22Rv1 (cell line): Measurements from ENCODE around the gene NFATC4.

Experiments used
- H3K27ac ChIP-seq: fragments of 450-650 bp; 2 replicates; pipeline ENCODE4 v1.5.1; 2017
- CTCF ChIP-seq: fragments of 450-650 bp; IDR thresholded peaks from 2 replicates; pipeline ENCODE4 v1.5.1; 2017; ENCODE audit warnings: mild to moderate bottlenecking
- ZFX ChIP-seq: fragments of 450-650 bp; IDR thresholded peaks from 2 replicates; pipeline ENCODE4 v1.6.1; 2017; ENCODE audit warnings: antibody characterized with exemption, borderline replicate concordance

The NFATC4 gene

GRCh38 chr14:24415421-24416253 lies 47.7 kb downstream of the NFATC4 start:
- TF ChIP-seq CTCF (no peak), ZFX (no peak)

GRCh38 chr14:24416254-24416931 lies 48.4 kb downstream of the NFATC4 start:
- no peak overlapping the region for H3K27ac ChIP-seq
- no peak for TF ChIP-seq CTCF
- TF ChIP-seq ZFX, result no peak

More at GRCh38 chr14:24415421-24416253, 47.7 kb downstream of the NFATC4 start:
- H3K27ac ChIP-seq, result no peak overlapping the region

DNA sequence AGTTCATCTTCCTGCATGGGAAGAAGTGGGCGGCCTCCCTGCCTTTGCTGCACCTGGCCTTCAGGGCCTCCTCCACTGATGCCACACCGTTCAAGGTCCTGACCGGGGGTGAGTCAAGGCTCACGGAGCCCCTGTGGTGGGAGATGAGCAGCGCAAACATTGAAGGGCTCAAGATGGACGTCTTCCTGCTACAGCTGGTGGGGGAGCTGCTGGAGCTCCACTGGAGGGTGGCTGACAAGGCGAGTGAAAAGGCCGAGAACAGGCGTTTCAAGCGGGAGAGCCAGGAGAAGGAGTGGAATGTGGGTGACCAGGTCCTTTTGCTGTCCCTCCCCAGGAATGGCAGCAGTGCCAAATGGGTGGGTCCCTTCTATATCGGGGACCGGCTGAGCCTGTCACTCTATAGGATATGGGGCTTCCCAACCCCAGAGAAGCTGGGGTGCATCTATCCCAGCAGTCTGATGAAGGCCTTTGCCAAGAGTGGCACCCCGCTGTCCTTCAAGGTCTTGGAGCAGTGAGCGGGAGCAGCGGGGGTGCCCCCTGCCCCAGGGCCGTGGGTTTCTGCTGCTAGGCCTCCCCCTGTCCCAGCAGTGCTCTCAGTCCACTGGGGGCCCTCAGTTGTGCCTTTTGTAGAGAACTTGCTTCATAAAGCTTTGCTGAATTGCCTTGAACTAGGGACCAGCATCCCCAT lies 49.1 kb downstream of the NFATC4 start:
- TF ChIP-seq CTCF, result no peak
- no peak for TF ChIP-seq ZFX
- no peak overlapping the region for H3K27ac ChIP-seq

DNA sequence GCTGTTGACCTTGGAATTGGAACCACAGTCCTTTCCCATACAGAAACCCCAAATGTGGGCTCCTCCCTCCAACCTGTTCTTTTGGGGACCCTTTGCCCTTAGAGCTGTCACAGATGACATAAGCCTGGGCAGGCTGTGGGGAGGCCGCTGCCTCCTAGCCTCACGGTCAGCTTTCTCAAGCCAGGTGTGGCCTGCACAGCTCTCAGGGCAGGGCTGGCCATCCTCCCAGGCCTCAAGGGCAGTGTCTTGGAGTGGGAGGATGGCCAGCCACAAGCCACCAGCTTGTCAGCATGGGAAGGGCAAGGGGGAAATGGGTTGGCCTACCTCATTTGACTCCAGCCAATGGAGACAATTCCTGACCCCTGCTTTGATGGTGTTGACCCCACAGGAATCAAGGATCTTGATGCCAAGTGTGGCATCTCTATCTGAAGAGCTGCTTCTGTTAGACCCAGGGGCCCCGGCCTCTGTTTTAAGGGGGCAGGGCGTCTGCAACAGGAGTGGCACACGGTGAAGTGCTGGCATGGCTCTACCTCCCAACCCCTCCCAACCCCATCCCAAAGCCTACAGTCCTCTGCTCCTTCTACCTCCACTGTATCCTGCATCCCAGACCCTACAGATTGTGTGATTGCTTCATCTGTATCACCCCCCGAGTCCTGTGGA lies 50.0 kb downstream of the NFATC4 start:
- H3K27ac ChIP-seq, result no peak overlapping the region

GRCh38 chr14:24418492-24418873 lies 50.5 kb downstream of the NFATC4 start:
- H3K27ac ChIP-seq, result no peak overlapping the region
- TF ChIP-seq ZFX (no peak), CTCF (no peak)

More for the DNA sequence above, 50.0 kb downstream of the NFATC4 start:
- TF ChIP-seq ZFX, result no peak
- TF ChIP-seq CTCF, result no peak

DNA sequence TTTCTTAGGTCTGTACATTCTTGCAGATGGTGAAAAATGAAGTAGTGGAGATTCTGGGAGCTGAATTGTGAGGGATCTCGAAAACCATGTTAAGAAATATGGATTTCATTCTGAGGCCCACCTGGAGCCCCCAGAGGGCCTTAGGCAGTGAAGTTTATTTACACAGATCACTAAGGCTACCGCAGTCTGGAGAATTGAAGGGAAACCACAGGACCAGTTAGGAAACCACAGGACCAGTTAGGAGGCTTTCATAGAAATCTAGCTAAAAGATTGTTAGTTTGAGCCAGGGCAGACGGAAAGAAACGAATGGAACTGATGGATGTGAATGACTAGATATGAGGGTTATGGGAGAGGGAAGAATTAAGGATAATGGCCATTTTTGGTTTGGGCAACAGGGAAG lies 54.3 kb downstream of the NFATC4 start:
- TF ChIP-seq ZFX (no peak), CTCF (no peak)

More for the DNA sequence above, 54.3 kb downstream of the NFATC4 start:
- H3K27ac ChIP-seq, result no peak overlapping the region
